Tibial artery (tissue), 4 donors: Measurements from ENCODE around the gene MYOG.

Experiments used
- DNase-seq, 2 donors: peaks; one replicate each; pipeline ENCODE4 v3.0.0-alpha.2; 2019
- H3K27ac ChIP-seq, 2 donors: fragments of 200-600 bp; sonication (generic) in 1 of 2; 1 replicate in 1 of 2; 2 replicates in 1 of 2; pipeline ENCODE4 v1.5.1; 2018 to 2019; ENCODE audit warnings: mild to moderate bottlenecking in 1 of 2
- H3K27me3 ChIP-seq, 2 donors: fragments of 200-600 bp; sonication (generic) in 1 of 2; one replicate each; pipeline versions ENCODE4 v1.5.1 to v1.6.0; 2016 to 2019
- H3K36me3 ChIP-seq, 3 donors: fragments of 200-600 bp; sonication (generic) in 2 of 3; one replicate each; pipeline ENCODE4 v1.5.1; 2016 to 2019; ENCODE audit warnings: mild to moderate bottlenecking in 2 of 3
- H3K4me1 ChIP-seq, 4 donors: fragments of 200-600 bp; sonication (generic) in 2 of 4; 1 replicate in 3 of 4; 2 replicates in 1 of 4; pipeline ENCODE4 v1.5.1; 2016 to 2019
- H3K4me3 ChIP-seq, 2 donors: fragments of 200-600 bp; sonication (generic) in 1 of 2; 1 replicate in 1 of 2; 2 replicates in 1 of 2; pipeline ENCODE4 v1.5.1; 2018 to 2019; ENCODE audit warnings: mild to moderate bottlenecking in 2 of 2
- H3K9me3 ChIP-seq, 3 donors: fragments of 200-600 bp; sonication (generic) in 1 of 3; one replicate each; pipeline ENCODE4 v1.5.1; 2016 to 2019
- intact Hi-C: fragments of 100-400 bp; cut with DNase I; formaldehyde crosslinking; loops from one replicate; pipeline ENCODE4 v1.15.0; 2023; ENCODE audit warnings: low total_unique reads
- TF ChIP-seq, protein P1 (sequence below), 2 experiments: fragments of 200-600 bp in 1 of 2; fragments of 450-650 bp in 1 of 2; IDR thresholded peaks; one replicate each; pipeline ENCODE4 v1.5.1; 2017 to 2019; ENCODE audit warnings: antibody characterized with exemption in 2 of 2, mild to moderate bottlenecking in 1 of 2, moderate library complexity in 1 of 2

The MYOG gene

DNA sequence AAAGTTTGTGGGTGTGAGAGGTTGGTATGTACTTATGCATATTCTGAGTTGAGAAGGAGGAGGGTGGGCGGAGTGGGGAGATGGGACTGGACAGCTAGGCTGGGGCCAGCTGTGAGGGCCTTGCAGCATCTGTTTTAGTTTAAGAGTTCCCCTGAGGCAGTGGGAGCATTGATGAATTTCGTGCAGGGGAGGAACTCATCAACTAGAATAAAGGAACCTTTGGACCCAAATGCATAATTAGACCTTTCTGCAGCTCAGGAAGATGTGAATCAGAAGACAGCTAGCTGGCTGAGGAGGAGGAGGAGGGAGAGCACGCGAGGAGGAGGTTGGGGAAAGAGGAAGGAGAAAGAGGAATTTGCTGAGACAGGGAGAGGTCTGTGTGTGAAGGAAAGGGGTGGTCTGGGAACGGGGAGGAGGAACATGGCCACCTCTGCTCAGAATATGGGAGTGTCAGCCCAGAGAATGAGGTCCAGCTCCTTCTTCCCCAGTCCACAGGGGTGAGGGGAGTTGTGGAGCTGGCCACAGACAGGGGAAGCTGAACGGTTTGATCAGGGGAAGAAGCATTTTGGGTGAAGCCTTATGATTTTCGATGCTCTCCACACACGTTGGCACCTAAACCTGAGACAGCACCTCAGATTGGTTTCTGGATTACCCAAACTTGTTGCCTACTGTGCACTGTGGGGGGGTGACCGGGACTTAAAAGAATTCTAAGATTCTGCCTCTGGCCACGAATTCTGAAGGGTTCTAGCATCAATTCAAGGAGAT, 27.7 kb downstream of the MYOG start:
- H3K27ac ChIP-seq: no peak overlapping the region
- no peaks in the 10 kb centered on the region for H3K9me3 ChIP-seq
- peaks cover 0 to 6% (median 6%) of the 10 kb centered on the region in 3 donors for H3K36me3 ChIP-seq
- TF ChIP-seq, protein P1, sequence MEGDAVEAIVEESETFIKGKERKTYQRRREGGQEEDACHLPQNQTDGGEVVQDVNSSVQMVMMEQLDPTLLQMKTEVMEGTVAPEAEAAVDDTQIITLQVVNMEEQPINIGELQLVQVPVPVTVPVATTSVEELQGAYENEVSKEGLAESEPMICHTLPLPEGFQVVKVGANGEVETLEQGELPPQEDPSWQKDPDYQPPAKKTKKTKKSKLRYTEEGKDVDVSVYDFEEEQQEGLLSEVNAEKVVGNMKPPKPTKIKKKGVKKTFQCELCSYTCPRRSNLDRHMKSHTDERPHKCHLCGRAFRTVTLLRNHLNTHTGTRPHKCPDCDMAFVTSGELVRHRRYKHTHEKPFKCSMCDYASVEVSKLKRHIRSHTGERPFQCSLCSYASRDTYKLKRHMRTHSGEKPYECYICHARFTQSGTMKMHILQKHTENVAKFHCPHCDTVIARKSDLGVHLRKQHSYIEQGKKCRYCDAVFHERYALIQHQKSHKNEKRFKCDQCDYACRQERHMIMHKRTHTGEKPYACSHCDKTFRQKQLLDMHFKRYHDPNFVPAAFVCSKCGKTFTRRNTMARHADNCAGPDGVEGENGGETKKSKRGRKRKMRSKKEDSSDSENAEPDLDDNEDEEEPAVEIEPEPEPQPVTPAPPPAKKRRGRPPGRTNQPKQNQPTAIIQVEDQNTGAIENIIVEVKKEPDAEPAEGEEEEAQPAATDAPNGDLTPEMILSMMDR (IDR thresholded peaks at IDR 0.05): no peak
- H3K4me1 ChIP-seq: no peaks in the 10 kb centered on the region
- DNase-seq: no peak
- intact Hi-C loops: no loop called here
- no peak overlapping the region for H3K4me3 ChIP-seq
- H3K27me3 ChIP-seq: no peaks in the 10 kb centered on the region

DNA sequence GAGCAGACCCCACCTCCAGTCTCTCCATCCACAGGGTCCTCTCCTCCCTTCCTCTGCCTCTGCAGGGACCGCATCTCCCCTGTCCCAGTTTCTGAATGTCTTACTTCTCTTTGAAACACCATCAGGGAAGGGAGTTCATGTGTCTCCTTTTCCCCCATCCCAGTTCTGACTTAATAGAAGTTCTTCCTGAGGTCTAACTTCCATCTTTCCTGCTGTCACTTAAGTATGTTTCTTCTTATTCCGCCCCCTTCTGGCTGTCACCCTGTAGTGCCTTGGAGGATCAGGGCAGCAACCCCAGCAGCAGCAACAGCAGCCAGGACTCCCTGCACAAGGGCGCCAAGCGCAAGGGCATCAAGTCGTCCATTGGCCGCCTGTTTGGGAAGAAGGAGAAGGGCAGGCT, 29.3 kb downstream of the MYOG start:
- Histone ChIP-seq H3K36me3 (peaks cover 0 to 6% (median 6%) of the 10 kb centered on the region in 3 donors), H3K27me3 (no peaks in the 10 kb centered on the region), H3K4me1 (no peaks in the 10 kb centered on the region), H3K4me3 (no peak overlapping the region), H3K27ac (no peak overlapping the region), H3K9me3 (no peaks in the 10 kb centered on the region)
- no peak for DNase-seq
- TF ChIP-seq, protein P1 (IDR thresholded peaks at IDR 0.05): no peak
- intact Hi-C loops: no loop called here

DNA sequence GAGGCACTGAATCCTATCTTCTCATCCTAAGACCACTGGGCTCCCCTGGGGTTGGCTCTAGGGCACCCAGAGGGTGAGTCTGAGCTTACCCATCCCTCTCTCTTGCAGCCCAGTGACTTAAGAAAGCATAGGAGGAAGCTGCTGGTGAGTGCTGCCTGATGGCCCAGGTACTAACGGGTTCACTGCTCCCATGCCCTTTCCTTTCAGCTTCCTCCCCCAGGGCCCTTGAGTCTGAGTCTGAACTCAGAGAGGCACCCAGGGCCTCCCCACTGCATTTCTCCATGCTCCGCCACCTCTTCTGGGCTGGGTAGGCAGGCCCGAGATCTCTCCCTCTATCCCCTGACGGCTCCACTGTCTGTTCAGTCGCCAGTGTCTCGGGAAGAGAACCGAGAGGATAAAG, 29.8 kb downstream of the MYOG start:
- intact Hi-C loops: no loop called here
- no peaks in the 10 kb centered on the region for H3K4me1 ChIP-seq

DNA sequence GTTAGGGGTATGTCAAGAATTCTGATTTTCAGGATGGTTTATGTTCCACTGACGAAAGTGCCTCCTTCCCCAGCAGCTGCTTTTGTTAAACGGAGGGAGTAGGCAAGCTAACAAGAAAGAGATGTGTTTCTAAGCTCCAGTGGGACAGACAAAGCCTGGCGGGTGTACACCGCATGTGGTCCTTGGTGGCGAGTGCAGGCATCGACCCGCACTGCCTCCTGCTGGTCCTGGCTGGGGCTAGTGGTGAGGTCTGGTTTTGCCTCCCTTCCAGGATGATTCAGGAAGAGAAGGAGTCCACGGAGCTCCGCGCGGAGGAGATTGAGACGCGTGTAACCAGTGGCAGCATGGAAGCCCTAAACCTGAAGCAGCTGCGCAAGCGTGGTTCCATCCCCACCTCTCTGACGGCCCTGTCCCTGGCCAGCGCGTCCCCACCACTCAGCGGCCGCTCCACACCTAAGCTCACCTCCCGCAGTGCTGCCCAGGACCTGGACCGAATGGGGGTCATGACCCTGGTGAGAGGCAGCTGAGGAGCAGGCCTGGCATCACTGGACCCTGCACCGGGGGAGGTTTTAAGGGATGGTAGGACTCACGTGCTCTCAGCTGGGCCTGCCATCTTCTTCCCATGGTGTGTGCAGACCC, 30.5 kb downstream of the MYOG start:
- Histone ChIP-seq H3K9me3 (no peaks in the 10 kb centered on the region), H3K27ac (no peak overlapping the region), H3K36me3 (peaks cover 0 to 6% (median 6%) of the 10 kb centered on the region in 3 donors), H3K27me3 (no peaks in the 10 kb centered on the region), H3K4me1 (no peaks in the 10 kb centered on the region), H3K4me3 (no peak overlapping the region)
- no peak for DNase-seq
- TF ChIP-seq, protein P1 (IDR thresholded peaks at IDR 0.05): no peak
- intact Hi-C loops: no loop called here

More for the DNA sequence above, 29.8 kb downstream of the MYOG start:
- no peaks in the 10 kb centered on the region for H3K9me3 ChIP-seq
- no peak overlapping the region for H3K4me3 ChIP-seq
- no peaks in the 10 kb centered on the region for H3K27me3 ChIP-seq
- peaks cover 0 to 6% (median 6%) of the 10 kb centered on the region in 3 donors for H3K36me3 ChIP-seq
- DNase-seq: no peak
- TF ChIP-seq, protein P1 (IDR thresholded peaks at IDR 0.05): no peak
- H3K27ac ChIP-seq: no peak overlapping the region

DNA sequence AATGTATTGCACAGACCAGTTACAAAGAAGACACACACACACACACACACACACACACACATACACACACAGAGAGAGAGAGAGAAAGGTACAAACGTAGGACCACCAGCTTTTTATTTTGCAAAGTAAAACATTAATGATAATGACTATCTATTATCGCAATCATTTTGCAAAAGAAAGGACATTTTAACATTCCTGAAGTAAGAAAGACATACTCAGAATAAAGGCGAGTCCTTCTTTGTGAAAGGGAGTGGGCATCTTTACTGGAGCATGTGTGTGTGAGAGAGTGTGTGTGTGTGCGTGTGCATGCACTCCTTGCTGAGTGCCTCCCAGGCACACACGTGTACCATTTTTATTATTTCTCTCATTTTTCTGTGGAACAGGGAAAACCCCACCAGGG, 31.2 kb downstream of the MYOG start:
- Histone ChIP-seq H3K4me1 (no peaks in the 10 kb centered on the region), H3K27me3 (no peaks in the 10 kb centered on the region), H3K36me3 (peaks cover 0 to 6% (median 6%) of the 10 kb centered on the region in 3 donors), H3K4me3 (no peak overlapping the region), H3K9me3 (no peaks in the 10 kb centered on the region), H3K27ac (no peak overlapping the region)
- DNase-seq: no peak
- intact Hi-C loops: no loop called here
- TF ChIP-seq, protein P1 (IDR thresholded peaks at IDR 0.05): no peak
